Progenitor cell of endocrine pancreas (in vitro differentiated cells): ENCODE data around the gene EFTUD2. TPM values are rescaled to one million over a fixed set of nuclear protein-coding genes. Genes with fewer than 3 reads are reported as not detected.

Experiments
- DNase-seq: peaks from one replicate; pipeline ENCODE4 v3.0.0; 2021; ENCODE audit warnings: low spot score; ENCODE audit not compliant: unreplicated experiment
- H3K27ac Mint-ChIP-seq: 2 replicates; pipeline ENCODE4 v1.8.0; 2021; ENCODE audit warnings: mild to moderate bottlenecking, moderate library complexity, mixed read lengths
- H3K27me3 Mint-ChIP-seq: 2 replicates; pipeline ENCODE4 v1.8.0; 2021; ENCODE audit warnings: mixed read lengths
- H3K36me3 Mint-ChIP-seq: 2 replicates; pipeline ENCODE4 v1.8.0; 2022; ENCODE audit warnings: mixed read lengths; ENCODE audit not compliant: insufficient read depth
- H3K4me1 Mint-ChIP-seq: 2 replicates; pipeline ENCODE4 v1.8.0; 2021; ENCODE audit warnings: low read depth, mixed read lengths
- H3K4me3 Mint-ChIP-seq: 2 replicates; pipeline ENCODE4 v1.8.0; 2021; ENCODE audit warnings: low read depth, mild to moderate bottlenecking, moderate library complexity, mixed read lengths
- H3K9me3 Mint-ChIP-seq: 2 replicates; pipeline ENCODE4 v1.8.0; 2021; ENCODE audit warnings: low read depth, mixed read lengths
- CTCF ChIP-seq: fragments of 200-600 bp; sonication (generic); IDR thresholded peaks from one replicate; pipeline ENCODE4 v1.5.0; 2021; ENCODE audit warnings: antibody characterized with exemption, mild to moderate bottlenecking; ENCODE audit not compliant: unreplicated experiment
- total RNA-seq: library from RNA; stranded (reverse); gene quantifications from 2 replicates; pipeline ENCODE4 v1.2.1, GENCODE V29; 2021

The EFTUD2 gene
- total RNA-seq, 1 donor from 2014 or later, result 127 TPM

DNA sequence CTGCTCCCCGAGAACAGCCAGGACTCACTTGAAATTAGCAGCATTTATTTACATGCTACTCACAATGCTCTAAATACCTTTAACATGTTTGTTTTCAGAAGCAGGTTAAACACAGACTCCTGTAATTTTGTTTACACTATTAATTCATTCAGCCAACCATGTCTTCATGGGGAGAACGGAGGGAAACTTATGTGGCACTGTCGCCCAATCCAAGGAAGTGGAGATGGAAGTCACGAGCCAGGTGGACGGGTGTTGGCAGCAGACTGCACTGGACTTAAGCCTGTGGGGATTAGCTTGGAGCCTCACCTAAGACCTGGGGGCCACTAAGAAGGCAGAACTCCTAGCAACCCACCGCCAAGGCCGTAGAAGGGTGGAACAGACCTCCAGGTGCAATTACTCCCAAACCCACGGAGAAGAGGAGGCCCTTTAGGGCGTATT is 24.9 kb upstream of the EFTUD2 start:
- Mint-ChIP-seq H3K27ac (no peak overlapping the region), H3K4me3 (no peak overlapping the region)
- no peak for DNase-seq

GRCh38 chr17:44922746-44923470 is 23.7 kb upstream of the EFTUD2 start:
- no peak for DNase-seq

More for the DNA sequence above, 24.9 kb upstream of the EFTUD2 start:
- no peak for TF ChIP-seq CTCF
- Mint-ChIP-seq H3K27me3 (peaks cover 43% of the 10 kb centered on the region), H3K36me3 (peaks cover 5% of the 10 kb centered on the region), H3K9me3 (no peaks in the 10 kb centered on the region), H3K4me1 (peaks cover 2% of the 10 kb centered on the region)

DNA sequence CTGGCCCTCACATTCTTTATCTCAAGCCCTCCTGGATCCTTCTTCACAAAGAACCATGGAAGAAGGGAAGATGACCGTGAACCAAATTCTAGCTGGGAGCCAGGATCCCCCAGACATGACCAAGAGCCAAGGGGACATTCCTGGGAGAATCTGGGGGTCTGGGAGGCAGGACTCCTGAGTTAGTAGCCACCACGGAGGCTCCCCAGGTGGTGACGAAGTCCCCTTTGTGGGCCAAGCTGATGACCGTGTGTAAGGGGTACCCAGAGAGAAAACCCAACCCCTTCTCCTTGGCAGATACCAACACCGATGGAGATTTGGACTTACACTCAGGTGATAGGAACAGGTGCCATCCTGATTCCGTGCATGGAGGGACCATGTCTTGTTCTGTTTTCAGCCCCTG is 22.9 kb upstream of the EFTUD2 start:
- H3K27ac Mint-ChIP-seq, result no peak overlapping the region
- no peak overlapping the region for H3K4me3 Mint-ChIP-seq

More at GRCh38 chr17:44922746-44923470, 23.7 kb upstream of the EFTUD2 start:
- Mint-ChIP-seq H3K36me3 (peaks cover 5% of the 10 kb centered on the region), H3K4me1 (peaks cover 2% of the 10 kb centered on the region), H3K9me3 (no peaks in the 10 kb centered on the region), H3K27me3 (peaks cover 46% of the 10 kb centered on the region), H3K27ac (no peak overlapping the region), H3K4me3 (no peak overlapping the region)
- TF ChIP-seq CTCF, result no peak

DNA sequence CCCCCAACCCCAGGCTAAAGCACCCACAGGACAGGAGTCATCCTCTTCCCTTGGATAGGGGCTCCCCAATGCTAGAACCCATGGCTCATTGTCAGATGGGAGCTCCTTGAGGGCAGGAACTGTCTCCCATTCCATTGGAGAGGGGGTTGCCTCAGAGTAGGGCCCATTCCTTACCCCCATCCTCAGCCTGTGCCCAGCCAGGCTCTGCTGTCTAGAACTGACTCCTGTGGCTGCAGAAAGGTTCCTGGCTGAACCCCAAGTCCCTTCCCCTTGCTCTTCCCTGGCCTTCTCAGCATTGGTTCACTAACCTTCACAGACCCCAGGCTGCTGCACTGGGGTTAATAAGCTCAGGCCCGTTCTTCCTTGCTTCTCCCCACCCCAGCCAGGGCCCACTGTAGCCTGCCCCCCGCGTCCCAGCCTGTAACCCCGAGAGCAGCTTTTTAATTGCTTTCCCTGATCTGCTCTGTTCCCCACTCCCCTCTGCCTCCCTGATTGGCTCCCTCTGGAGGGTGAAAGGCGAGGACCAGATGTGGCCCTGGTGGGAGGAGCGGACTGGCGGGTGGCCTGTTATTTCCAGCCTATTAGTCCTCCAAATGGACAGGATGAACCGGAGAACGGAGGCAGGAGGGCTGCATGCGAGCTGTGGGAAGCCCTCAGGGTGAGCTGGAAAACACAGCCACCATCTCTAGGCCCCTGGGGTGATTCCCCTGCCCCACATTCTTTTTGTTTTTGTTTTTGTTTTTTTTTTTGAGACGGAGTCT is 22.1 kb upstream of the EFTUD2 start:
- no peak for TF ChIP-seq CTCF
- DNase-seq, result no peak
- H3K27ac Mint-ChIP-seq, result no peak overlapping the region
- H3K27me3 Mint-ChIP-seq, result peaks cover 49% of the 10 kb centered on the region
- H3K4me3 Mint-ChIP-seq, result no peak overlapping the region
- H3K4me1 Mint-ChIP-seq, result peaks cover 2% of the 10 kb centered on the region
- H3K36me3 Mint-ChIP-seq, result peaks cover 2% of the 10 kb centered on the region
- H3K9me3 Mint-ChIP-seq, result no peaks in the 10 kb centered on the region

More for the DNA sequence above, 22.9 kb upstream of the EFTUD2 start:
- no peak for DNase-seq
- Mint-ChIP-seq H3K4me1 (peaks cover 2% of the 10 kb centered on the region), H3K27me3 (peaks cover 49% of the 10 kb centered on the region), H3K36me3 (peaks cover 5% of the 10 kb centered on the region), H3K9me3 (no peaks in the 10 kb centered on the region)
- no peak for TF ChIP-seq CTCF

- Mint-ChIP-seq H3K9me3 (no peaks in the 10 kb centered on the region), H3K4me1 (peaks cover 2% of the 10 kb centered on the region), H3K27me3 (peaks cover 49% of the 10 kb centered on the region), H3K27ac (no peak overlapping the region), H3K4me3 (no peak overlapping the region), H3K36me3 (no peaks in the 10 kb centered on the region)
- DNase-seq, result no peak
- no peak for TF ChIP-seq CTCF
Measured at GRCh38 chr17:44920565-44920940, 21.3 kb upstream of the EFTUD2 start.
